Neural cell (in vitro differentiated cells): ENCODE data around the gene PDGFA. TPM values are rescaled to one million over a fixed set of nuclear protein-coding genes. Genes with fewer than 3 reads are reported as not detected.

Source experiments
- H2AFZ ChIP-seq: fragments of 200-600, 300-800 bp; sonication (generic), shearing (Covaris generic); 2 replicates; pipeline ENCODE4 v1.6.0; 2014; ENCODE audit warnings: low read depth, mild to moderate bottlenecking, antibody characterized with exemption, low read length, moderate library complexity
- H3F3A ChIP-seq: fragments of 200-600 bp; shearing (Covaris generic); 2 replicates; pipeline ENCODE4 v1.6.1; 2016; ENCODE audit warnings: mild to moderate bottlenecking, moderate library complexity, mixed read lengths, antibody characterized with exemption, low read length; ENCODE audit not compliant: insufficient read depth, poor library complexity, severe bottlenecking
- H3K27ac ChIP-seq: fragments of 200-600, 300-800 bp; sonication (generic), shearing (Covaris generic); 2 replicates; pipeline ENCODE4 v1.5.1; 2014; ENCODE audit warnings: mild to moderate bottlenecking, low read length, moderate library complexity
- H3K27me3 ChIP-seq: fragments of 300-800, 200-600 bp; sonication (generic), shearing (Covaris generic); 2 replicates; pipeline ENCODE4 v1.6.0; 2014; ENCODE audit warnings: mild to moderate bottlenecking, low read depth, low read length, moderate library complexity; ENCODE audit not compliant: insufficient read depth
- H3K36me3 ChIP-seq: fragments of 300-800, 200-600 bp; sonication (generic), shearing (Covaris generic); 2 replicates; pipeline ENCODE4 v1.5.1; 2014; ENCODE audit warnings: mild to moderate bottlenecking, antibody characterized with exemption, low read length, moderate library complexity; ENCODE audit not compliant: insufficient read depth
- H3K4me2 ChIP-seq: fragments of 300-800, 200-600 bp; sonication (generic), shearing (Covaris generic); 2 replicates; pipeline ENCODE4 v1.6.0; 2014; ENCODE audit warnings: mild to moderate bottlenecking, low read length
- H3K4me3 ChIP-seq: fragments of 300-800, 200-600 bp; sonication (generic), shearing (Covaris generic); 2 replicates; pipeline ENCODE4 v1.5.1; 2014; ENCODE audit warnings: mild to moderate bottlenecking, low read length, moderate library complexity
- H3K79me2 ChIP-seq: fragments of 200-600 bp; shearing (Covaris generic); replicated peaks from 2 replicates; pipeline ENCODE4 v1.6.0; 2014; ENCODE audit warnings: mild to moderate bottlenecking, low read length, moderate library complexity; ENCODE audit not compliant: insufficient read depth
- H3K9ac ChIP-seq: fragments of 300-800, 200-600 bp; sonication (generic), shearing (Covaris generic); 2 replicates; pipeline ENCODE4 v1.6.1; 2016; ENCODE audit warnings: mild to moderate bottlenecking, low read length, mixed read lengths
- H3K9me2 ChIP-seq: fragments of 200-600 bp; shearing (Covaris generic); 2 replicates; pipeline ENCODE4 v1.6.1; 2016; ENCODE audit warnings: mild to moderate bottlenecking, low read length, mixed read lengths; ENCODE audit not compliant: insufficient read depth
- H3K9me3 ChIP-seq: fragments of 200-600, 300-800 bp; sonication (generic), shearing (Covaris generic); 2 replicates; pipeline ENCODE4 v1.6.1; 2016; ENCODE audit warnings: mild to moderate bottlenecking, mixed run types, low read length, moderate library complexity, mixed read lengths
- H4K20me1 ChIP-seq: fragments of 200-600 bp; shearing (Covaris generic); 2 replicates; pipeline ENCODE4 v1.6.1; 2016; ENCODE audit warnings: mild to moderate bottlenecking, mixed run types; ENCODE audit not compliant: insufficient read depth
- EP300 ChIP-seq: fragments of 450-650 bp; conservative IDR thresholded peaks from 2 replicates; pipeline ENCODE4 v1.6.1; 2014; ENCODE audit warnings: antibody characterized with exemption, mild to moderate bottlenecking, moderate library complexity; ENCODE audit not compliant: poor library complexity, severe bottlenecking
- EZH2 ChIP-seq: fragments of 200-600, 300-800 bp; shearing (Covaris generic), sonication (generic); IDR thresholded peaks from 2 replicates; pipeline ENCODE4 v1.6.1; 2014; ENCODE audit warnings: antibody characterized with exemption, low read length, borderline replicate concordance, mild to moderate bottlenecking; ENCODE audit not compliant: insufficient read depth, poor library complexity, severe bottlenecking
- MXI1 ChIP-seq: fragments of 450-650 bp; conservative IDR thresholded peaks from 2 replicates; pipeline ENCODE4 v1.6.1; 2014; ENCODE audit warnings: antibody characterized with exemption, mild to moderate bottlenecking; ENCODE audit not compliant: poor library complexity, severe bottlenecking
- POLR2AphosphoS5 ChIP-seq: IDR thresholded peaks from 2 replicates; pipeline ENCODE4 v1.6.1; 2012
- RAD21 ChIP-seq: fragments of 450-650 bp; conservative IDR thresholded peaks from 2 replicates; pipeline ENCODE4 v1.6.1; 2014; ENCODE audit warnings: antibody characterized with exemption, mild to moderate bottlenecking, moderate library complexity
- SMC3 ChIP-seq: fragments of 450-650 bp; conservative IDR thresholded peaks from 2 replicates; pipeline ENCODE4 v1.6.1; 2014; ENCODE audit warnings: antibody characterized with exemption, mild to moderate bottlenecking, moderate library complexity; ENCODE audit not compliant: poor library complexity
- TAF1 ChIP-seq: IDR thresholded peaks from 2 replicates; pipeline ENCODE4 v1.6.1; 2012; ENCODE audit warnings: low read depth
- polyA plus RNA-seq: library from polyadenylated mRNA; depleted of rRNA; stranded (reverse); fragments of >200 nt; gene quantifications from 2 replicates; pipeline ENCODE4 v1.2.3, GENCODE V29; 2014
- TF ChIP-seq, protein P1 (sequence below): IDR thresholded peaks from 2 replicates; pipeline ENCODE4 v1.6.1; 2012; ENCODE audit warnings: borderline replicate concordance
- TF ChIP-seq, protein P2 (sequence below): fragments of 450-650 bp; IDR thresholded peaks from 2 replicates; pipeline ENCODE4 v1.5.1; 2014; ENCODE audit warnings: antibody characterized with exemption, mild to moderate bottlenecking, moderate library complexity; ENCODE audit not compliant: poor library complexity, severe bottlenecking

PDGFA gene
- polyA plus RNA-seq, 1 donor from 2014 or later, result 4.1 TPM

DNA sequence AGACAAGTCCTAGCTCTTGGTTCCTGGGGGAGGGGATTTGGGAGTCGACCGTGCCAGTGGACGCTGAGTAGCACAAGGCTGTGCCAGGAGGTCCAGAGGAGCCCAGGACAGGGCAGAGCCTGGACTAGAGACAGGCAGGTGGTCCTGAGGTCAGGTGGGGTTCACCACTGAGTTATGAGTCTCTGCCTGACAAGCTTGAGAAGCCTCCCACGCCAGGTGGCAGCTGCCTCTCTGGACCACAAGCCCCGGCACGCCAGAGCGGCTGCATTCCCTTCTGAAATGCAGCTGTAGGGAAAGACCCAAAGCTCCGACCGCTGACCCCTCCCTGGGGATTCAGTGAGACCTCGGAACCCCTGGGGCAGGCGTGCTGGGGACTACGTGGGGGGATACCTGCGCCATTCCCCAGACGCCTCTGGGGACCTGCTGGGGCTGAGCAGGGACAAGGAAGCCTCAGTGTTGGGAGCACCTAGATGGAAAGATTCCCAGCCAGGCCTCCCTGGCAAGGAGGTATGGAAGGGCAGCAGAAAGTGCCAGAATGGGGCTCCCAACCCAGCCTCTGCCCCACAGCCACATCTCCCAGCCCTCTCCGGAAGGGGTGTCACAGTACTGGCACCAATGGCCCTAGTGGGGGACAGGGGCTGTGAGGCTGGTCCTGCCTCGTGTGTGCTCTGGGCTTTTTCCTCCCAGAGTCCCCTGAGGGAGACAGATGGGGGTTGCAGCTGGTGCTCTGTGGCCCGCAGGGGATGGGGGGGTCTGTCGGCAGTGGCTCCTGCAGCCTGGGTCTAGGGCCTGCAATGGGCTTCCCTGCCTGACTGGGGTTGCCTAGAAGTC, 29.0 kb downstream of the PDGFA start:
- no peaks in the 10 kb centered on the region for H3K79me2 ChIP-seq
- TF ChIP-seq SMC3, result no peak
- no peak for TF ChIP-seq MXI1
- TF ChIP-seq, protein P1, sequence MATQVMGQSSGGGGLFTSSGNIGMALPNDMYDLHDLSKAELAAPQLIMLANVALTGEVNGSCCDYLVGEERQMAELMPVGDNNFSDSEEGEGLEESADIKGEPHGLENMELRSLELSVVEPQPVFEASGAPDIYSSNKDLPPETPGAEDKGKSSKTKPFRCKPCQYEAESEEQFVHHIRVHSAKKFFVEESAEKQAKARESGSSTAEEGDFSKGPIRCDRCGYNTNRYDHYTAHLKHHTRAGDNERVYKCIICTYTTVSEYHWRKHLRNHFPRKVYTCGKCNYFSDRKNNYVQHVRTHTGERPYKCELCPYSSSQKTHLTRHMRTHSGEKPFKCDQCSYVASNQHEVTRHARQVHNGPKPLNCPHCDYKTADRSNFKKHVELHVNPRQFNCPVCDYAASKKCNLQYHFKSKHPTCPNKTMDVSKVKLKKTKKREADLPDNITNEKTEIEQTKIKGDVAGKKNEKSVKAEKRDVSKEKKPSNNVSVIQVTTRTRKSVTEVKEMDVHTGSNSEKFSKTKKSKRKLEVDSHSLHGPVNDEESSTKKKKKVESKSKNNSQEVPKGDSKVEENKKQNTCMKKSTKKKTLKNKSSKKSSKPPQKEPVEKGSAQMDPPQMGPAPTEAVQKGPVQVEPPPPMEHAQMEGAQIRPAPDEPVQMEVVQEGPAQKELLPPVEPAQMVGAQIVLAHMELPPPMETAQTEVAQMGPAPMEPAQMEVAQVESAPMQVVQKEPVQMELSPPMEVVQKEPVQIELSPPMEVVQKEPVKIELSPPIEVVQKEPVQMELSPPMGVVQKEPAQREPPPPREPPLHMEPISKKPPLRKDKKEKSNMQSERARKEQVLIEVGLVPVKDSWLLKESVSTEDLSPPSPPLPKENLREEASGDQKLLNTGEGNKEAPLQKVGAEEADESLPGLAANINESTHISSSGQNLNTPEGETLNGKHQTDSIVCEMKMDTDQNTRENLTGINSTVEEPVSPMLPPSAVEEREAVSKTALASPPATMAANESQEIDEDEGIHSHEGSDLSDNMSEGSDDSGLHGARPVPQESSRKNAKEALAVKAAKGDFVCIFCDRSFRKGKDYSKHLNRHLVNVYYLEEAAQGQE, result no peak
- TF ChIP-seq, protein P2, sequence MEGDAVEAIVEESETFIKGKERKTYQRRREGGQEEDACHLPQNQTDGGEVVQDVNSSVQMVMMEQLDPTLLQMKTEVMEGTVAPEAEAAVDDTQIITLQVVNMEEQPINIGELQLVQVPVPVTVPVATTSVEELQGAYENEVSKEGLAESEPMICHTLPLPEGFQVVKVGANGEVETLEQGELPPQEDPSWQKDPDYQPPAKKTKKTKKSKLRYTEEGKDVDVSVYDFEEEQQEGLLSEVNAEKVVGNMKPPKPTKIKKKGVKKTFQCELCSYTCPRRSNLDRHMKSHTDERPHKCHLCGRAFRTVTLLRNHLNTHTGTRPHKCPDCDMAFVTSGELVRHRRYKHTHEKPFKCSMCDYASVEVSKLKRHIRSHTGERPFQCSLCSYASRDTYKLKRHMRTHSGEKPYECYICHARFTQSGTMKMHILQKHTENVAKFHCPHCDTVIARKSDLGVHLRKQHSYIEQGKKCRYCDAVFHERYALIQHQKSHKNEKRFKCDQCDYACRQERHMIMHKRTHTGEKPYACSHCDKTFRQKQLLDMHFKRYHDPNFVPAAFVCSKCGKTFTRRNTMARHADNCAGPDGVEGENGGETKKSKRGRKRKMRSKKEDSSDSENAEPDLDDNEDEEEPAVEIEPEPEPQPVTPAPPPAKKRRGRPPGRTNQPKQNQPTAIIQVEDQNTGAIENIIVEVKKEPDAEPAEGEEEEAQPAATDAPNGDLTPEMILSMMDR, result no peak
- no peak for TF ChIP-seq EP300
- no peak for TF ChIP-seq TAF1
- no peak for TF ChIP-seq EZH2
- no peak for TF ChIP-seq POLR2AphosphoS5
- no peak for TF ChIP-seq RAD21
- H3K4me2 ChIP-seq, result no peak overlapping the region
- H4K20me1 ChIP-seq, result no peaks in the 10 kb centered on the region
- H3K27ac ChIP-seq, result no peak overlapping the region
- no peak overlapping the region for H3K4me3 ChIP-seq
- H3K9me3 ChIP-seq, result no peaks in the 10 kb centered on the region
- no peaks in the 10 kb centered on the region for H3K27me3 ChIP-seq
- H3K9me2 ChIP-seq, result no peaks in the 10 kb centered on the region
- H3K9ac ChIP-seq, result no peak overlapping the region
- no peaks in the 10 kb centered on the region for H3F3A ChIP-seq
- no peaks in the 10 kb centered on the region for H3K36me3 ChIP-seq
- H2AFZ ChIP-seq, result no peak overlapping the region

DNA sequence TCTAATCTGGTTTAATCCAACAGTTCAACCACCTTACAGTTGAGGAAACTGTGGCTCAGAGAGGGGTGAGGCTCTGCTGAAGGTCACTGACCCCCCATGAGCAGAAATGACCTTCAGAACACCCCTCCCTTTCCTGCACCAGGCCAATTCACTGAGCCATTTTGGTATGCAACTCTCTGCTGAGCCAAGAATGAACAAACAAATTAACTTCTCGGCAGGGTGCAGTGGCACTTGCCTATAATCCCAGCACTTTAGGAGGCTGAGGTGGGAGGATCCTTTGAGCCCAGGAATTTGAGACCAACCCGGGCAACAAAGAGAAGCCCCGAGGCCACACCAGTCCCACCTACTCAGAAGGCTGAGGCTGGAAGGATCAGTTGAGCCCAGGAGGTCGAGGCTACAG, 29.8 kb downstream of the PDGFA start:
- Histone ChIP-seq H3K79me2 (no peaks in the 10 kb centered on the region), H3K27ac (no peak overlapping the region), H3K4me3 (no peak overlapping the region), H3K9me2 (no peaks in the 10 kb centered on the region), H4K20me1 (no peaks in the 10 kb centered on the region), H3F3A (no peaks in the 10 kb centered on the region), H3K36me3 (no peaks in the 10 kb centered on the region), H2AFZ (no peak overlapping the region), H3K9me3 (no peaks in the 10 kb centered on the region), H3K4me2 (no peak overlapping the region), H3K27me3 (no peaks in the 10 kb centered on the region), H3K9ac (no peak overlapping the region)
- TF ChIP-seq RAD21 (no peak), MXI1 (no peak), SMC3 (no peak), POLR2AphosphoS5 (no peak), TAF1 (no peak), EP300 (no peak), EZH2 (no peak)
- TF ChIP-seq, protein P1, result no peak
